HUES48 (cell line): Measurements from ENCODE around the gene PDE1A.

Source experiments
- H3K27ac ChIP-seq: one replicate; pipeline ENCODE4 v1.7.0; 2013; ENCODE audit warnings: low read depth, low read length, inconsistent platforms
- H3K27me3 ChIP-seq: 2 replicates; pipeline ENCODE4 v1.6.1; 2013; ENCODE audit warnings: mild to moderate bottlenecking, low read length; ENCODE audit not compliant: control insufficient read depth, insufficient read depth
- H3K36me3 ChIP-seq: 2 replicates; pipeline ENCODE4 v1.6.1; 2013; ENCODE audit warnings: low read length; ENCODE audit not compliant: control insufficient read depth, insufficient read depth
- H3K4me1 ChIP-seq: 2 replicates; pipeline ENCODE4 v1.6.1; 2013; ENCODE audit warnings: mild to moderate bottlenecking, low read length; ENCODE audit not compliant: control insufficient read depth, insufficient read depth
- H3K4me3 ChIP-seq: 2 replicates; pipeline ENCODE4 v1.5.1; 2013; ENCODE audit warnings: mild to moderate bottlenecking, low read depth, low read length
- H3K9ac ChIP-seq: 2 replicates; pipeline ENCODE4 v1.6.1; 2013; ENCODE audit warnings: mild to moderate bottlenecking, low read depth, low read length, moderate library complexity
- H3K9me3 ChIP-seq: 2 replicates; pipeline ENCODE4 v1.6.1; 2013; ENCODE audit warnings: low read length; ENCODE audit not compliant: control insufficient read depth, insufficient read depth

The PDE1A gene

DNA sequence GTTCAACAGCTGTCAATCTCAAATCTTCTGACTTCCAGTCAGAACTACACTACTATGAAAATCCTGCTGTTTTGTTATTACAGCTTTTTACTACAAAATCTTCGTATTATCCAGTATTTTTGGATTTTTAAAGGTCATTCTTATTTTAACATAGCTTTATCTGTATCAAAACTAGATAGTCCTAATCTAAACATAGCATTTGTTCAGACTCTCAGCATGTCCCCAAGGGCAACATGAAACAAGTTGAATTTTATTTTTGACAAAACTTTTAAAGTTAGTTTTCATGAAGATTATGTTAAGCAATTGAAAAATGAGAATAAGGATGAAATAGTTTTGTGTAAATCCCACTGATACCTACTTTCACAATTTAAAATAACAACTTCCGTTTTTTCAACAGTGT lies 48.1 kb downstream of the PDE1A start:
- H3K4me3 ChIP-seq, result no peak overlapping the region
- no peak overlapping the region for H3K27ac ChIP-seq
- peaks cover 11% of the 10 kb centered on the region for H3K9me3 ChIP-seq
- no peak overlapping the region for H3K9ac ChIP-seq
- no peaks in the 10 kb centered on the region for H3K4me1 ChIP-seq
- H3K27me3 ChIP-seq, result no peaks in the 10 kb centered on the region
- no peaks in the 10 kb centered on the region for H3K36me3 ChIP-seq

DNA sequence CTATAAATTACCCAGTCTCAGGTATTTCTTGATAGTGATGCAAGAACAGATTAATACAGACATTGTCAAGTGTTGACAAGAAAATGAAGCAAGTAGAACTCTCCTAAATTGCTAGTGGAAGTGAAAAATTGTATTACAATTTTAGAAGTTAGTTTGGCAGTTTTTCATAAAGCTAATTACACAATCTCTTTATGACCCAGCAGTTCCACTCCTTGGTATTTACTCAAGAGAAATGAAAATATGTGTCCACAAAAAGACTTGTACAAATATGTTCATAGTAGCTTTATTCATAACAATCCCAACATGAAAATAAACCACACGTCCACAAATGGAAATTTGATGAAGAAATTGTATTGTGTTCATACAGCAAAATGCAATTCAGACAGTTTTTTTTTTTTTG lies 49.4 kb downstream of the PDE1A start:
- no peak overlapping the region for H3K27ac ChIP-seq
- H3K4me1 ChIP-seq, result no peaks in the 10 kb centered on the region
- H3K9me3 ChIP-seq, result peaks cover 7% of the 10 kb centered on the region
- H3K4me3 ChIP-seq, result no peak overlapping the region
- H3K36me3 ChIP-seq, result no peaks in the 10 kb centered on the region
- H3K9ac ChIP-seq, result no peak overlapping the region
- no peaks in the 10 kb centered on the region for H3K27me3 ChIP-seq

DNA sequence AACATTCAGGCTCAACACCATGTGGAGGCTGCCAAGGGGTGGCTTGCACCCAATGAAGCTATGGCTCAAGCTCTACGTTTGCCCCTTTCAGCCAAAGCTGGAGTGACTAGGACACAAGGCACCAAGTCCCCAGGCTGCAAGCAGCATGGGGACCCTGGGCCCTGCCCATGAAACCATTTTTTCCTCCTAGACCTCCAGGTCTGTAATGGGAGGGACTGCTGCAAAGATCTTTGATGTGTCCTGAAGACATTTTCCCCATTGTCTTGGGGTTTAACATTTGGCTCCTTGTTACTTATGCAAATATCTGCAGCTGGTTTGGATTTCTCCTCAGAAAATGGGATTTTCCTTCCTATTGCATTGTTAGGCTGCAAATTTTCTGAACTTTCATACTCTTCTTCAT lies 51.0 kb downstream of the PDE1A start:
- H3K27ac ChIP-seq, result no peak overlapping the region
- H3K4me3 ChIP-seq, result no peak overlapping the region
- H3K36me3 ChIP-seq, result no peaks in the 10 kb centered on the region
- no peaks in the 10 kb centered on the region for H3K4me1 ChIP-seq
- peaks cover 7% of the 10 kb centered on the region for H3K9me3 ChIP-seq
- H3K9ac ChIP-seq, result no peak overlapping the region
- no peaks in the 10 kb centered on the region for H3K27me3 ChIP-seq

DNA sequence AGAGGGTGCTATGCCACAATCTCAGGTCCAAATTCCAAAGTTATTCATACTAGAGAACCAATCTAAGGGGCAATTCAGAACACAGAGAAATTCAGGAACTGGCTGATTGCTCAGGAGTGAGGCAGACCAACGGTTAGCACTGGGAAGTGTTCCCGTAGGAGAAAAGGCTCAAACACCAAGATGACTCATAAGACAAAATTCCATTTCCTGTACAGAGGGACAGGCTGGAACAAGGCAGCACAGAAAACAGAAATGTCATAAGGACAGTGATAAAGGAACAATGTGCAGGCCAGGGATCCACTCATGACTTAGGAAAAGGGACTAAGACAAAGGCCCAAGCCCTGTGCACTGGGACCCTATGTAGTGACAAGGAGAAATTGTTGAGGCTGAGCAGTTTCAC lies 54.2 kb downstream of the PDE1A start:
- Histone ChIP-seq H3K27me3 (no peaks in the 10 kb centered on the region), H3K4me3 (no peak overlapping the region), H3K4me1 (no peaks in the 10 kb centered on the region), H3K36me3 (no peaks in the 10 kb centered on the region), H3K9me3 (peaks cover 7% of the 10 kb centered on the region), H3K9ac (no peak overlapping the region), H3K27ac (no peak overlapping the region)

DNA sequence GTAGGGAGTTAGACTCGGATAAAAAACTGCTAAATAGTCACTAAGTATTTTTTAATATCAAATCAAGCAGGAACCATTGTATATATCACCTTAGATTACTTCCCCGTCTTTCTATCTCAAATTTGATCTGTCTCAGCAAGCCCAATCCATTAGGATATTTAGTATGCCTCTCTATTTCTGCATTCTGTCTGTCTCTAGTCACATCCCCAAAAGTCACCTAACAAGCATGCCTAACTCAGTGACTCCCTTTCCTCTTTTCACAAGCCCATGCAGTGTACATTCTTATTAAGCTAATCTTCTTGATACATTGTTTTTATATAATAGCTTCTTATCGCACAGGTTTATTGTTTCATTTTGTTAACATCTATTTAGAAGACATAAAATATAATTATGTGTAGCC lies 57.8 kb downstream of the PDE1A start:
- Histone ChIP-seq H3K9me3 (no peaks in the 10 kb centered on the region), H3K27ac (no peak overlapping the region), H3K4me1 (no peaks in the 10 kb centered on the region), H3K9ac (no peak overlapping the region), H3K36me3 (no peaks in the 10 kb centered on the region), H3K27me3 (no peaks in the 10 kb centered on the region), H3K4me3 (no peak overlapping the region)

DNA sequence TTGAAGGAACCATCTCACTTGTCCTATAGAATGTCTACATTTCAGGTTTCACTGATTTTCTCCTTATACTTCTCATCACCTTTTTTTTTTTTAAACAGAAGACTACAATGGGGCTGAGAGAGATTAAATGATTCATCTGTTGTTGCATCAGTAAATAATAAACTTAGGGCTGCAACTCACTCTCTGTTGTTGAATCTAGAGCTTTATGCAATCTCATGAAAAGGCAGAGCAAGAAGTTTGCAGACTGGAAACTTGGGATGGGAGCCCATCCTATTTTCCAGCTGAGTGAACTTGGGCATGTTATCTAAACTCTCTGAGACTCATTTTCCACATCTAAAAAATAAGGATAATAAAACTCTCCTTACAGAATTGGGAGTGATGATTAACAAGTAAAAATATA lies 58.4 kb downstream of the PDE1A start:
- no peaks in the 10 kb centered on the region for H3K36me3 ChIP-seq
- H3K27me3 ChIP-seq, result no peaks in the 10 kb centered on the region
- no peak overlapping the region for H3K4me3 ChIP-seq
- no peaks in the 10 kb centered on the region for H3K9me3 ChIP-seq
- no peak overlapping the region for H3K27ac ChIP-seq
- no peaks in the 10 kb centered on the region for H3K4me1 ChIP-seq
- no peak overlapping the region for H3K9ac ChIP-seq

DNA sequence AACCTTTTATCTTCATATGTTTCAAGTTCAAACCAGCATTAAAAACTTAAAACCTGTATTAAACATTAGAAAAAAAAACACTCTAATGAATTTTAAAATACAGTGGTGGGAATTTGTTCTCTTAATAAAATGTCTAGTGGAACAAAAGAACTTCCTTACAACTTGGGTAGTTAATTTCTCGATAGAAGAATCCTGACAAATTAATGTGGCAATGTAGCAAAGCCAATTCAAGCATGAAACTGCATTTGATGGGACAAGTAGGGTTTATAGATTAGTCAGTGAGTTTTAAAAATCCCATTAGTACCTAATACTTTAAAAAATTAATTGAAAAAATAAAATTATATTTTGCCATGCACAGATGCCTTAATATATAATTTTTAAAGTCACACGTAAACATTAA lies 59.4 kb downstream of the PDE1A start:
- Histone ChIP-seq H3K9ac (no peak overlapping the region), H3K4me3 (no peak overlapping the region), H3K4me1 (no peaks in the 10 kb centered on the region), H3K36me3 (no peaks in the 10 kb centered on the region), H3K27ac (no peak overlapping the region), H3K9me3 (no peaks in the 10 kb centered on the region), H3K27me3 (no peaks in the 10 kb centered on the region)

DNA sequence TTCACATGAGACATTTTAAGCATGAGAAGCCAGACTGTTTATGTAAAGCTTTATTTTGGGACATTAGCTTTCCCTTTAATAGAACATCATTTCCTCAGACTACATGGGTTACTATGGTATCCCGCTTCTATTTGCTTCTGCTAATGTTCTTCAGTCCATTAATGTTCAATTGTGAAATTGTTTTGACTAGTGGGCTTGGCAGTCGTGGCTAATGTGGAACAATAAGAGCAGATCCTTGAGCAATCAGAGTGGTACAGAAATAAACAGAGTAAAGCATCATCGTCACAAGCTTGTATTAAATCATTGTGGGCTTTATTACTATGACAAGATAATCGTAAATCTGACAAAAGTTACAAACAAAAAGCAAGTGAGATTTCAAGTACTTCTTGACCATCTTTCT lies 60.2 kb downstream of the PDE1A start:
- Histone ChIP-seq H3K27ac (no peak overlapping the region), H3K9me3 (no peaks in the 10 kb centered on the region), H3K4me1 (no peaks in the 10 kb centered on the region), H3K27me3 (no peaks in the 10 kb centered on the region), H3K9ac (no peak overlapping the region), H3K36me3 (no peaks in the 10 kb centered on the region), H3K4me3 (no peak overlapping the region)

DNA sequence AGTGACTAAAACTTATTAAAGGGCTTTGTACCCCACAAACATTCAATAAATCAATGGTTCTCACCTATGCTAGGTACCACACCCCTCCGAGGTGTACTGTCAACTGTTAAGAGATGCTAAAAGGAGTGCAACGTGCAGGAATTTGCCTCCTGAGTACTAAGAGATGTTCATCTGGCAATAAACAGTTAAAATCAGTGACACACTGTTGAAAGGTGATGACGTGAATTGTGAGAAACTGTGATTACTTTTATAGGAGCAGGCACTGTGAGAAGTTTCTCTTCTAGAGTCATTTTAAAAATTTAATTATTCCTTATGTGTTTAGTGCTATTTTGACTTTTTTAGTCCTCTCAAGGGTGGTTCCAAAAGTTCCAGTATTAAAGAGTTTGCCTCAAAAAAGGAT lies 61.0 kb downstream of the PDE1A start:
- Histone ChIP-seq H3K36me3 (no peaks in the 10 kb centered on the region), H3K4me3 (no peak overlapping the region), H3K9me3 (no peaks in the 10 kb centered on the region), H3K27me3 (no peaks in the 10 kb centered on the region), H3K9ac (no peak overlapping the region), H3K4me1 (no peaks in the 10 kb centered on the region), H3K27ac (no peak overlapping the region)

DNA sequence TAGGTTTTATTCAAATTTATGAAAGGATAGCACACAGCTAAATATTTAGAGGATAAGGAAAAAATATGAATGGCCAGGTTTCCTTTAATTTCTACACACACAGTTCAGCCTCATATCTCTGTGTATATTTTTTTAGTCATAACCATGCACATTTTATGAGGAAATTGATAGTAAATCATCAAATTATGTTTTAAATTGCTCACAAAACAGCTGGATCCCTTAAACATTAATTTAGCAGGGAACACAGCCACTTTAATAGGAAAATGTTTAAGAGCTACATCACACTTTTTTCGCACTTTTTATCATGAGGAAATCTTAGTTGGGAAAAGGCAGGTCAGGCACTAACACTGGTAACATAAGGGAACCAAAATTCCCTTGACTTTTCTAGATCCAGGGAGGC lies 65.4 kb downstream of the PDE1A start:
- Histone ChIP-seq H3K4me3 (no peak overlapping the region), H3K36me3 (no peaks in the 10 kb centered on the region), H3K9me3 (no peaks in the 10 kb centered on the region), H3K4me1 (no peaks in the 10 kb centered on the region), H3K27me3 (no peaks in the 10 kb centered on the region), H3K27ac (no peak overlapping the region), H3K9ac (no peak overlapping the region)

DNA sequence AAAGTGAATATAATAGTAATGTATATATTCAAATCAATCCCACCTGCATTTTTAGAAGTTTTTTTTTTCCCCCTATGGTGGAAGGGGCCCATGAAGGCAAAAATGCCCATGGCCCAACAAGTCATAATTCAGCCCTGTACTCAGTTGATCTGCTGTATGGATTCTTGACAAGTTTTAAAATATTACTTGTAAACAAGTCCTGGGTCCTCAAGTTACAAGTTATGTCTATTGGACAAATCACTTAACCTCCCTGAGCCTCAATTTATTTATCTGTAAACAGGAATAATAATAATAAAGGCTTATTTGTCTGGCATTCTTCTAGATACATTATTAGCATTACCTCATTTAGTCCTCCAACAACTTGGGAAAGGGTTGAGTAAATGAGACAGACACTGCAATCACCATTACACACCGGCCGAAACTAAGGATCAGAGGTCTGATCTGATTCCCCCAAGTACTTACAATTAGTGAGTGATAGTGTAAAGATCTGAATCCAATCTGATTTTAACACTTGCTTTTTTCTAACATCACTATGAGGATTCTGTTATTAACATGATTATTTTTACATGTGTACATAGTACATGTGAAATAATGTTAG lies 66.1 kb downstream of the PDE1A start:
- H3K9ac ChIP-seq, result no peak overlapping the region
- no peak overlapping the region for H3K4me3 ChIP-seq
- H3K27ac ChIP-seq, result no peak overlapping the region
- H3K9me3 ChIP-seq, result no peaks in the 10 kb centered on the region
- no peaks in the 10 kb centered on the region for H3K4me1 ChIP-seq
- H3K36me3 ChIP-seq, result no peaks in the 10 kb centered on the region
- H3K27me3 ChIP-seq, result no peaks in the 10 kb centered on the region
